ENCODE results near the gene GARS1. TPM values are rescaled to one million over a fixed set of nuclear protein-coding genes. Genes with fewer than 3 reads are reported as not detected.
"Not testable (repeated sequence)": the region's sequence is repeated elsewhere in the genome, so short reads cannot be mapped to it uniquely, and the experiment has no call there.

GARS1 gene
- total RNA-seq, 1 experiment from 2014 or later, result 219 TPM

GRCh38 chr7:30627026-30627425, 32.3 kb downstream of the GARS1 start:
- no peak for DNase-seq (ENCODE audit: low read depth)

DNA sequence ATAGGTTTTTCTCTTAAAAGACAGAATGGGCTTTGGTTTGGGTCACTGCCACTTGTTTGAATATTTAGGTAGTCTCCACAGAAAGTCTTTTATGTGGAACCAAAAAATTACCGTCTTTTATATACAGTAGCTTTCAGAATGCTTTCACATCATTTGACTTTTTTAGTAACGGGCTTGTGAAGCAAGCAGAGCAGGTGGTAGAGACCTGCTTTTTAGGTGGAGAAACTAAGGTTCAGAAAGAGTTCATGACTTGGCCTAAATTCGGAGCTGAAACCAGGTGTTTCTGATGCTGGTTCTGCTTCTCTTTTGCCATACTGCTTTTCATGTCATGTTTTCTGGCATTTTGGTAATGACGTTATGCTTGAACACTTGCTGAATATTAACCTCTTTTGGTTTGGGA, 36.3 kb downstream of the GARS1 start:
- DNase-seq (ENCODE audit: low read depth), result no peak

GRCh38 chr7:30633223-30633622, 38.5 kb downstream of the GARS1 start:
- no peak for DNase-seq (ENCODE audit: low read depth)

DNA sequence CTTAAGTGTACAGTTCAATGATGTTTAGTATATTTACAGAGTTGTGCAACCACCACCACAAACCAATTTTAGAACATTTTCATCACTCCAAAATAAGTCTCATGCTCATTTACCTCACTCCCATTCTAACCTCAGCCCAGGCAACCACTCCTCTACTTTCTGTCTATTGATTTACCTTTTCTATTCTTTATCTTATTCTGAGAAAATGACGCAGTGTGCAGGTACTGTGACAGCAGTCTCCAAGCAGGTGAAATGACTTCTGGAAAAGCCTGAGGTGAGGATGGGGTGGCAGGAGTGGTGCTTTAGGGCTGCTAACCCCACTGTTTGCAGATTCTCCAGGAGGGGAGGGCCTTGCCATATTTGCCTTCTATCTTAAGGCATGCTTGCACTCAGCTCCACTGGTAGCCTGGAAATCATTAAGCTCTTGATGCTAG, 39.5 kb downstream of the GARS1 start:
- DNase-seq (ENCODE audit: low read depth), result no peak

GRCh38 chr7:30634634-30635201, 40.0 kb downstream of the GARS1 start:
- DNase-seq (ENCODE audit: low read depth), result no peak

DNA sequence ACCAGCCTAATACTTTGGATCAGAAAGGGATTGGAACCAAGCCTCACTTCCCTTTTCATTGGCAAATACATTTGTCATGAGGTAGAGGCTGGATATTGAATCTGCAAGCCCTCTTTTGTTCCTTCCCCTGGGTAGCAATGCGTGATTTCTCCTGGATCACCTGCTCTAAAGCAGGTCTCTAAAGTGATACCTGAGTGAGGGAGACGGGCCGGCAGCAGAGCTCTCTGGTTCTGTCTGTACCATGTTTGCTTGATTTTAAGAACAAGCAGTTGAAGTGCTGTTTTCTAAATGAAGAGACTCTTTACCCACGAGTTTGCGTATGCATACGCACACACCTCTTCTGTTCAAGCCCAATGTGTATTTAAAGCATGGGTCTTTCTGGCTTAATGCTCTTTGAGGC, 41.1 kb downstream of the GARS1 start:
- DNase-seq (ENCODE audit: low read depth), result no peak

GRCh38 chr7:30642322-30642721, 47.6 kb downstream of the GARS1 start:
- not testable (repeated sequence) for DNase-seq (ENCODE audit: low read depth)

- DNase-seq (ENCODE audit: low read depth), result no peak
Measured at GRCh38 chr7:30642789-30643188, 48.1 kb downstream of the GARS1 start.

GRCh38 chr7:30644286-30644955, 49.7 kb downstream of the GARS1 start:
- DNase-seq (ENCODE audit: low read depth), result no peak

- DNase-seq (ENCODE audit: low read depth), result no peak
Measured at GRCh38 chr7:30645661-30646060, 51.0 kb downstream of the GARS1 start.

DNA sequence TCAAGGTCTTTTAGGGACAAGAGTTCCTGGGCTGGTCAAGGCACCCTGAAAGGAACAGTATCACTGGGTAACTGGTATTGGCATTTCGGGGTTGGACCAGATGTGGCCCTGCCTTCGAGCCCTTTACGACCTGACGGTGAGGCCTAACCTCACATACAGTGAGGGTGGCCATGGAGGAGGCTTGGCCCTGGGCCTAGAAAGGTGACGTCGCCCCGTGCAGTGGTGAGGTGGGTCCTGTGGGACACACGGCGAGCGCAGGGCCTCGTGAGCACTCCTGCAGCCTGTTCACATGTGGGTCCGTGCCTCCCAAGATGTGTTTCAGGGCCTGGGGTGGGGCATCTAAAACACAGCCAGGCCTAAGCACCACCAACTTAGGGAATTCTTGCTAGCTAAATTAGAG, 51.5 kb downstream of the GARS1 start:
- DNase-seq (ENCODE audit: low read depth), result no peak

GRCh38 chr7:30647589-30648364, 53.1 kb downstream of the GARS1 start:
- DNase-seq (ENCODE audit: low read depth), result no peak

DNA sequence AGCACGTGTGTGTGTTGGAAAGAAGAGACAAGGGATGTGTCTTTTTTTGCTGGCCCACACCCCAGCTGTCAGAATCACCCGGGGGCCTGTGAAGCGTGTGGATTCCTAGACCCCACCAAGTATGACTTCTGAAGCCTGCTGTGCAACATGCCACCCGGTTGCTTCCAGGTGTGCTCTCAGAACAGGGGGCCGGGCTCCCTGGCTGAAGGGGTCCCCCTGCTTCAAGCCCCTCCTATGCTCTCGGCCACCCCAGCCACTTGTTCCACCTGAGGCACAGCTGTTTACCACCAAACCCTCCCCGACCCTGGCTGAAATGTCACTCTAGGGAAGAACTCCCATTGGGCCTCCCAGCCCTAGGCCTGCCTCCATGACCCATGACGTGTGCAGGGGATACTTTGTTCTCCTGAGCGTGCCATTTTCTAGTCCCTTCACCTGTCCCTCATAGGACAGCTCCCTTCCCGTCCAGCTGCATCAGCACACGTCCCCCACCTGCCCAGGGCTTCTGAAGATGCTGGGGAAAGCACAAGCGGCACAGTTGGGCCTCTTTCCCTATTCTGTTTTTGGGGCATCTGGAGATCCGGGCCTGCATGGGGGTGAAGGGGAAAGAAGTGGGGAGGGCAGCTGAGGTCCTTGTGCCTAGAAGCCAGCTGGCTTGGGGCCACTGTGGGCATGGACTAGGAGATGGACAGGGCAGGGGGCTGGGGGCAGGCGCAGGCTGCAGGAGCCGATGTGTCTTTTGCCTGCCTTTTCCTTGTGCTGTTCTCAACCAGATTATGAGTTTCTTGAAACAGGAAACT, 54.3 kb downstream of the GARS1 start:
- no peak for DNase-seq (ENCODE audit: low read depth)

- no peak for DNase-seq (ENCODE audit: low read depth)
Measured at GRCh38 chr7:30649717-30650420, 55.2 kb downstream of the GARS1 start.

DNA sequence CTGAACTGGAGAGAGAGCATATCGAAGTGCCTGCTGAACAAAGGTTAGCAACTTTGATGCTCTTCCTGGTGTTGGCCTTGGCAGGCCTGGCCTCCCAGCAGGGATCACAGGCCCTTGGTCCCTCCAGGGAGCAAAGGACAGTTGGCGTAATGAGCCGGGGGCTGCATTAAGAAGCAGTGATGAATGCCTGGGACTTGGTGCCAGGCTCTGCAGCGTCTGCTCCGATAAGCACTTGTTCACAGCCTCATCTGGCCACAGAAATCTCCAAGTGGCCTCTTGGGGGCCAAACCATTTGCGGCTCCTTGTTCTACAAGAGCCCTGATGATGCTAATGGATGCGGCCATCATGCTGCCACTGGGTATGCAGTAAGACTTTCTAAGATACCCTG, 55.7 kb downstream of the GARS1 start:
- no peak for DNase-seq (ENCODE audit: low read depth)

GRCh38 chr7:30652132-30652531, 57.5 kb downstream of the GARS1 start:
- DNase-seq (ENCODE audit: low read depth), result no peak

- no peak for DNase-seq (ENCODE audit: low read depth)
Measured at GRCh38 chr7:30652698-30653641, 58.3 kb downstream of the GARS1 start.

DNA sequence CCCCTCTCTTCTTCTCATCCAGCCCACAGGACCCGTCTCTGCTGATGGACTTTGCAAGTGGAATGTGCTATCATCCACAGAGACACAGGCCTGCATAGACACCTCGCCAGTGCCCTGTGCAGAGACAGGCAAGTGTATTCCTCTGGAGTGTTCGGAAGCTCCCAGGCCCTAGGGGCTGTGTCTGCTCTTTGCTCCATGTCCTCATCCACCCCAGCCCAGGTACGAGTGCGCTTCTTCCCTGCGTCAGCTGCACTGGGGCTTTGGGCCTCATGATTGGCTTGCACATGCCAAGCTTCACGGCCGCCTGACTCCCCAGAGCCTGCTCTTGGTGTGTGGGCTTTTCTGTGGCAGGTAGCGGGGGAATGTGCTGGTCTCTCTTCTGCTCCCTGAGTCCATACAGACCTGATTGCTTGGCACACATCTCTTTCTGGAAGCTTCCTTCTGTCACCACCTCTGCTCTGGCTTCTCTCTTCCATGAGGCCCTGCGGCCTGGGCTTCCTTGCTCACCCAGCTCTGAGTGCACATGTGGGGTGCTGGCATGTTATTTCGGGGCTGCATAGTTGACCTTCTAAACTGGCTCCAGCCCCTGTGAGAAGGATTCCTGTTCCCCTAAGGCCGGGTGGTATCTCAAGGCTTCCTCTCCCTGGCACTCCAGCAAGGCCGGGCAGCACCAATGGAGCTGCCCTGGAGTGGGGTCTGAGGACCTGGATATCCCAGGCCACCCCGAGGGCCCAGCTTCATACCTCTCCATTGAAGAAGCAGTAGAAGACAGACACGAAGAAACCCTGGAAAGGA, 59.8 kb downstream of the GARS1 start:
- no peak for DNase-seq (ENCODE audit: low read depth)

DNA sequence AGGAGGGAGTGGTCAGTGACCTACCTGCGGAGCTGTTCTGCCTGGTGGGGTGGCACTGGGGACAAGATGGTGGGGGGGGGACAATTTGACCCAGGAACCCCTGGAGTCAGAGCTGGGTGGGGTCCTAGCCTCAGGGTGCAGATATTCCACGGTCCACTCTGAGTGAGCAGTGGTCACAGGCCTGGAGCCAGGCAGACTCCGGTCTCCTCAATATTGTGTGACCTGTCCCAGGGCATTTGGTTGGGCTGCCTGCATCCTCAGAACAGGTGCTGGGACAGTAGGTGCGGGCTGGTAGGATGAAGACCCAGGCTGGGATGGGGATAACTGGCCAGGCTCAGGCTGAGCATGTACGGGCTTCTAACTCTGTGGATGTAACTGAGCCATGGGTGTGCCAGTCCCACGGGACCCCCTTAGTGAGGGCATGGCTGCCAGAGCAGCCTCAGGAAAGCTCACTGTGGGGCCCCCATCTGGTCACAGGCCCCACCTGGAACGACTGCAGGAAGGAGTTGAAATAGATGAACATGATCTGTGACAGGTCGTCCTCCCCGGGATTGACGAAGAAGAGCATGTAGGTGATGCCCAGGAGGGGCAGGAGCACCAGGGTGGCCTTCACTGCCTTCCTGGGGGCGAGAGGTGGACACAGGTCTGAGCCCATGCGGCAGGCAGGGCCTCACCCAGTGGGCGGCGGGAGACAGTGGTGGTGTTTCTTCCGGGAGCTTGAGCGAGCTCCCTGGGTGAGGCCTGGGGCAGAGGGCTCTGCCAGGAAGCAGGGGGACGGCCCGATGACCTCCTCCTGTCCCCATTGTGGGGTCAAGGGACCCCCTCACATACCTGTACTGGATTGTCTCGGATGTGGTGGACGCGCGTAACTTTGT, 60.7 kb downstream of the GARS1 start:
- no peak for DNase-seq (ENCODE audit: low read depth)

All from RPMI7951 (cell line).